Mucosa of descending colon (tissue), 3 donors: ENCODE data around the gene KCNIP2. TPM values are rescaled to one million over a fixed set of nuclear protein-coding genes. Genes with fewer than 3 reads are reported as not detected.

Experiments used
- ATAC-seq: fragments of 200-7000 bp; cut with Tn5 transposase; one replicate; pipeline ENCODE4 v1.9.1; 2020; ENCODE audit warnings: mild to moderate bottlenecking, moderate library complexity
- DNase-seq, 3 donors: peaks; one replicate each; pipeline ENCODE4 v3.0.0-alpha.2; 2020
- H3K36me3 ChIP-seq: fragments of 200-600 bp; one replicate; pipeline ENCODE4 v1.8.0; 2021; ENCODE audit warnings: low read depth, mild to moderate bottlenecking
- H3K4me1 ChIP-seq: fragments of 200-600 bp; one replicate; pipeline ENCODE4 v1.8.0; 2021; ENCODE audit warnings: low read depth, mild to moderate bottlenecking
- H3K4me3 ChIP-seq: fragments of 200-600 bp; one replicate; pipeline ENCODE4 v1.8.0; 2021; ENCODE audit warnings: mild to moderate bottlenecking
- H3K9me3 ChIP-seq: fragments of 200-600 bp; one replicate; pipeline ENCODE4 v1.8.0; 2021; ENCODE audit warnings: mild to moderate bottlenecking
- intact Hi-C, 2 donors: fragments of 100-400 bp; cut with DNase I in 1 of 2; cut with micrococcal nuclease in 1 of 2; formaldehyde crosslinking; loops; one replicate each; pipeline versions ENCODE4 v1.11.0 to v1.11.1; 2022; cut with DNase I, micrococcal nuclease
- total RNA-seq, 3 donors: library from RNA; stranded (reverse); fragmentation: NEBNext Ultra II Directional in 2 of 3; extraction: Animal tissue kit (Norgen Biotek cat#: 25700) in 2 of 3; gene quantifications; one replicate each; pipeline versions ENCODE4 v1.2.1 to v1.2.4, GENCODE V29; 2021 to 2023
- TF ChIP-seq, protein P1 (sequence below): fragments of 200-600 bp; IDR thresholded peaks from one replicate; pipeline ENCODE4 v1.8.0; 2022; ENCODE audit warnings: antibody characterized with exemption, mild to moderate bottlenecking
- donor health status: DM: no; HTN: no; CAD: no; lungs with moderate emphysema.
- donor health status: DM: no; HTN: no; CAD: no.
- donor health status: DM: no; HTN: yes; CAD: no.

Gene KCNIP2
- total RNA-seq, 3 donors from 2014 or later: 3.7 to 5.9 (median 4.2) TPM

DNA sequence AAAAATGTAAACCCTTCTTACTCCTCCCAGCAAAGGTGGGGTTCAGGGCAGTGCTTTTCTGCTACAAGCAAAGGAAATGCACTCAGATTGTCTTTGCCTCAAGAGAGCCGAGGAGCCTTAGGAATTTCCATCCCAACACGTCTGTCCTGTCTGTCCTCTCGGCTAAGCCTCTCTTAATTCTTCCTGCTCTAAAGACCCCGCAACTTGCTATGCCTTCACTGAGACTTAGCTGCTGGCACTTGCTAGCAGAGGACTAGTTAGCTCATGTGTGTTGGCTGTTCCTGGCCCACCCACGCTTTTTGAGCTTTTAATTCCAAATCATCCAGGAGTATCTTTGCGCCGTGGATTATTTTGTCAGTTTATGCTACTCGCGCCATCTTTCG lies 59.9 kb downstream of the KCNIP2 start:
- intact Hi-C loops: loop anchor here in 1 of 2 donors (5.0 kb wide), 1 partner anchor 186 kb away; no protein-coding TSS in a partner anchor
- H3K9me3 ChIP-seq: no peaks in the 10 kb centered on the region
- H3K4me1 ChIP-seq: peaks cover 34% of the 10 kb centered on the region
- no peak for DNase-seq
- peaks cover 4% of the 10 kb centered on the region for H3K36me3 ChIP-seq
- no peak for ATAC-seq
- TF ChIP-seq, protein P1, sequence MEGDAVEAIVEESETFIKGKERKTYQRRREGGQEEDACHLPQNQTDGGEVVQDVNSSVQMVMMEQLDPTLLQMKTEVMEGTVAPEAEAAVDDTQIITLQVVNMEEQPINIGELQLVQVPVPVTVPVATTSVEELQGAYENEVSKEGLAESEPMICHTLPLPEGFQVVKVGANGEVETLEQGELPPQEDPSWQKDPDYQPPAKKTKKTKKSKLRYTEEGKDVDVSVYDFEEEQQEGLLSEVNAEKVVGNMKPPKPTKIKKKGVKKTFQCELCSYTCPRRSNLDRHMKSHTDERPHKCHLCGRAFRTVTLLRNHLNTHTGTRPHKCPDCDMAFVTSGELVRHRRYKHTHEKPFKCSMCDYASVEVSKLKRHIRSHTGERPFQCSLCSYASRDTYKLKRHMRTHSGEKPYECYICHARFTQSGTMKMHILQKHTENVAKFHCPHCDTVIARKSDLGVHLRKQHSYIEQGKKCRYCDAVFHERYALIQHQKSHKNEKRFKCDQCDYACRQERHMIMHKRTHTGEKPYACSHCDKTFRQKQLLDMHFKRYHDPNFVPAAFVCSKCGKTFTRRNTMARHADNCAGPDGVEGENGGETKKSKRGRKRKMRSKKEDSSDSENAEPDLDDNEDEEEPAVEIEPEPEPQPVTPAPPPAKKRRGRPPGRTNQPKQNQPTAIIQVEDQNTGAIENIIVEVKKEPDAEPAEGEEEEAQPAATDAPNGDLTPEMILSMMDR: no peak
- no peak overlapping the region for H3K4me3 ChIP-seq

- TF ChIP-seq, protein P1: no peak
- peaks cover 39% of the 10 kb centered on the region for H3K4me1 ChIP-seq
- H3K36me3 ChIP-seq: peaks cover 4% of the 10 kb centered on the region
- intact Hi-C loops: loop anchor here in 1 of 2 donors (5.0 kb wide), 1 partner anchor 186 kb away; no protein-coding TSS in a partner anchor
- DNase-seq: peak; percentile 85 to 92 (median 90)
- peak; percentile 65 for ATAC-seq
- H3K9me3 ChIP-seq: no peaks in the 10 kb centered on the region
- H3K4me3 ChIP-seq: peak within 1 kb of the TSS; percentile 33
Observed at GRCh38 chr10:101782811-101783735, 60.5 kb downstream of the KCNIP2 start, which contains the start of gene NPM3. Gene NPM3 (minus strand): TSS chr10:101783446. CDS start chr10:101783390, 56 bp downstream.

GRCh38 chr10:101781984-101782810 lies 61.4 kb downstream of the KCNIP2 start:
- TF ChIP-seq, protein P1: no peak
- H3K9me3 ChIP-seq: no peaks in the 10 kb centered on the region
- peaks cover 42% of the 10 kb centered on the region for H3K4me1 ChIP-seq
- peaks cover 4% of the 10 kb centered on the region for H3K36me3 ChIP-seq
- intact Hi-C loops: loop anchor here in 1 of 2 donors (5.0 kb wide), 1 partner anchor 185 kb away; no protein-coding TSS in a partner anchor
- H3K4me3 ChIP-seq: no peak overlapping the region
- peak in 1 of 3 donors; percentile 19 for DNase-seq
- no peak for ATAC-seq

GRCh38 chr10:101781655-101781983 lies 62.0 kb downstream of the KCNIP2 start:
- TF ChIP-seq, protein P1: no peak
- ATAC-seq (no peak), DNase-seq (no peak)
- Histone ChIP-seq H3K4me1 (peaks cover 42% of the 10 kb centered on the region), H3K9me3 (no peaks in the 10 kb centered on the region), H3K36me3 (peaks cover 4% of the 10 kb centered on the region), H3K4me3 (no peak overlapping the region)
- intact Hi-C loops: loop anchor here in 1 of 2 donors (5.0 kb wide), 1 partner anchor 184 kb away; no protein-coding TSS in a partner anchor
